Measurements from ENCODE around the gene CHRNB4.

Gene CHRNB4

DNA sequence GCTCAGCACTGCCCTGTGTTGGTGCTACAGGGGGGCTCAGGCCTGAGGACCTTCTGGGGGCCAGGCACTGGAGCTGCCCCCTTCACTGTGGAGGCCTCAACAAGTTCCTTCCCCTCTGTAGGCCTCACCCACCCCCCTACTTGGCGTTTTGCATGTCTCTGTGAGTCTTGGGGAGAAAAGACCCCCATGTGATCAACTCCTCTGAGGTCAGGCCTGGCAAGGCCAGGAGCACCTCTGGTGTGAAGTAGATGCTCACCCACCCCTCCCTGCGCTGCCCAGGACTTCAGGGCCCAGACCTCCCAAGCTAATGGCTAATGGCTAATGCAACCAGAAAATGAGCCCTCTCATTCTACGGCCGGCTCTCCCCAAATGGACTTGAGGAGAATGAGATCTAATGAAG lies 34.2 kb upstream of the CHRNB4 start:
- DNase-seq (ENCODE audit: low spot score): no peak
- Histone ChIP-seq H3K27ac (no peak overlapping the region), H3K4me3 (no peak overlapping the region)
- TF ChIP-seq, protein P1, sequence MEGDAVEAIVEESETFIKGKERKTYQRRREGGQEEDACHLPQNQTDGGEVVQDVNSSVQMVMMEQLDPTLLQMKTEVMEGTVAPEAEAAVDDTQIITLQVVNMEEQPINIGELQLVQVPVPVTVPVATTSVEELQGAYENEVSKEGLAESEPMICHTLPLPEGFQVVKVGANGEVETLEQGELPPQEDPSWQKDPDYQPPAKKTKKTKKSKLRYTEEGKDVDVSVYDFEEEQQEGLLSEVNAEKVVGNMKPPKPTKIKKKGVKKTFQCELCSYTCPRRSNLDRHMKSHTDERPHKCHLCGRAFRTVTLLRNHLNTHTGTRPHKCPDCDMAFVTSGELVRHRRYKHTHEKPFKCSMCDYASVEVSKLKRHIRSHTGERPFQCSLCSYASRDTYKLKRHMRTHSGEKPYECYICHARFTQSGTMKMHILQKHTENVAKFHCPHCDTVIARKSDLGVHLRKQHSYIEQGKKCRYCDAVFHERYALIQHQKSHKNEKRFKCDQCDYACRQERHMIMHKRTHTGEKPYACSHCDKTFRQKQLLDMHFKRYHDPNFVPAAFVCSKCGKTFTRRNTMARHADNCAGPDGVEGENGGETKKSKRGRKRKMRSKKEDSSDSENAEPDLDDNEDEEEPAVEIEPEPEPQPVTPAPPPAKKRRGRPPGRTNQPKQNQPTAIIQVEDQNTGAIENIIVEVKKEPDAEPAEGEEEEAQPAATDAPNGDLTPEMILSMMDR (IDR thresholded peaks at IDR 0.05): no peak

GRCh38 chr15:78673917-78674444 lies 33.0 kb upstream of the CHRNB4 start:
- H3K27ac ChIP-seq: no peak overlapping the region
- no peak overlapping the region for H3K4me3 ChIP-seq
- TF ChIP-seq, protein P1 (IDR thresholded peaks at IDR 0.05): no peak
- DNase-seq (ENCODE audit: low spot score): no peak

- Histone ChIP-seq H3K27ac (no peak overlapping the region), H3K4me3 (no peak overlapping the region)
- TF ChIP-seq, protein P1 (IDR thresholded peaks at IDR 0.05): no peak
- no peak for DNase-seq (ENCODE audit: low spot score)
Observed at GRCh38 chr15:78673476-78673875, 32.5 kb upstream of the CHRNB4 start.

DNA sequence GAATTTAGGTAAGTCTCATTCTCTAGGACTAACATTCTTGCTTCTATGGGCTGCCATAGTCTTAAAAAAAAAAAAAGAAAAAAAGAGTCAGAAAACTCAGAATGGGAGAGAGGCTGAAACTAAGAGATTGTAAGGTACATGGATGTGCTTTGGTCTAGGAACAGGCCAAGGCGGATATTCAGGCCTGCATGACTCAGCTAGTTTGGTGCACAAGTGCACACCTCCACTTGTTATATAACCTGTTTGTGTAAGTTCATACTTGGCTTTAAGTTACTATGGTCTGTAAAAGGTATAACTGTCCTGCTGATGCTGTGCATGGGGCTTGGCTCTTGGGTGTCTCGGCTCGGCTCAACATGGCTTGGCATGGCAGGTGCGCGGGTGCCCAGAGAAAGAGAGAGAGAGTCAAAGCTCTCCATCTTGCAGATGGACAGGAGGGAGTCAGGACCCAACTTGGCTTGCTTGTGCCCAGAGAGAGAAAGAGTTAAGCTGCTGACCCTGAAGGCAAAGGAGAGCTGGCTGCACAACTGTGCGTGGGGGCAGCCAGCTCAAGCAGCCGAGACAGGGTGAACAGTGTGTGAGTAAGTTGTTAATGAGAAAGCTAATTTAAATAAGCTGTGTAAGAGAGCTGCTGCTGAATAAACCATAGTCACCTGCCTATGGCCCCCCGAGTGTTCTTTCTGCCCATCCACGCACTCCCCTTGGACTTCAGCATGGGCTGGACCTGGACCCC lies 31.4 kb upstream of the CHRNB4 start:
- TF ChIP-seq, protein P1 (IDR thresholded peaks at IDR 0.05): no peak
- Histone ChIP-seq H3K27ac (no peak overlapping the region), H3K4me3 (no peak overlapping the region)
- DNase-seq (ENCODE audit: low spot score): no peak

DNA sequence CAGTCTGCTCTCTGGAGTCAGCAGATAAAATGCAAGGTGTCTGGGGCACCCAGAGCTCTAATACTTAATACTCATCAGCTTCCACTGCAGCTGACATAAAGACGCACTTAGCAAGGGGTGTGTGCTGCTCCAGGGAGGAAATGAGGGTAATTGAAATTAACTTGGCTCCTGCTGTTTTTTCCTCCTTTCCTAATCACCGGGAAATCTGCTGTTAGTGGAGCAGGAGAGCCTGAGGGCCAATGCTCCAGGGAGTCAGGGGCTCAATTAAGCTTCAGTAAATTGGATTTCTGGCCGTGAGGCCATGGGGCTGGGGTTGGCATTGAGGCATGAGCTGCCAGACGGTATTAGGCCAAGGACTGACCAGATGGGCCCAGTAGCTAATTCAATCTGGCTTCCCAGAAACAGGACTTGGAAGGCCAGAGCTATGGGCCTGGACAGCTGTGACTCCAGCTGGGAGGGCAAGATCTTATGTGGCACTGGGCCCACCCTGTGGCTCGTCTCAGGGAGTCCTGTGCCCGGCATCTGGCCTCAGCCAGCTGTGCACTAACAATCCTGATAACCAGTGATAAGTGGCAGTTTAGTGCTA lies 30.7 kb upstream of the CHRNB4 start:
- TF ChIP-seq, protein P1 (IDR thresholded peaks at IDR 0.05): no peak
- no peak for DNase-seq (ENCODE audit: low spot score)
- Histone ChIP-seq H3K27ac (no peak overlapping the region), H3K4me3 (no peak overlapping the region)

GRCh38 chr15:78668987-78669386 lies 28.0 kb upstream of the CHRNB4 start:
- DNase-seq (ENCODE audit: low spot score): no peak

More at GRCh38 chr15:78668987-78669386, 28.0 kb upstream of the CHRNB4 start:
- TF ChIP-seq, protein P1 (IDR thresholded peaks at IDR 0.05): no peak
- Histone ChIP-seq H3K27ac (no peak overlapping the region), H3K4me3 (no peak overlapping the region)
